GM12878 (cell line): ENCODE measurements around the gene MSI2. TPM values are rescaled to one million over a fixed set of nuclear protein-coding genes. Genes with fewer than 3 reads are reported as not detected.

ENCODE experiments used
- ATAC-seq: fragments of 200-7000 bp; cut with Tn5 transposase; 3 replicates; pipeline ENCODE4 v1.9.1; 2020; ENCODE audit warnings: mild to moderate bottlenecking, moderate library complexity
- BruUV-seq: library from RNA; stranded (reverse); fragments of 400-500 nt; replicated peaks from 2 replicates; lab custom pipeline; 2021; lab: Mats Ljungman, UMichigan
- CTCF ChIA-PET: fragments of 300-600 bp; sonication (Branson Sonifier 250); formaldehyde crosslinking; extraction: SDS; loops from one replicate; lab custom pipeline; 2021; ENCODE audit warnings: inconsistent platforms; lab: Yijun Ruan, JAX
- POLR2A ChIA-PET: fragments of 350-600 bp; formaldehyde crosslinking; extraction: SDS; loops from one replicate; lab custom pipeline; 2021; ENCODE audit warnings: inconsistent platforms; lab: Charles Lee
- RAD21 ChIA-PET: fragments of 300-600 bp; sonication (Branson Sonifier 250); formaldehyde crosslinking; loops from one replicate; lab custom pipeline; 2023; ENCODE audit warnings: antibody characterized with exemption; ENCODE audit not compliant: unreplicated experiment; lab: Charles Lee
- SMC1A ChIA-PET: fragments of 300-600 bp; sonication (Branson Sonifier 250); formaldehyde crosslinking; loops from one replicate; lab custom pipeline; 2023; ENCODE audit not compliant: unreplicated experiment, uncharacterized antibody; lab: Charles Lee
- DNase-seq: peaks from one replicate; pipeline ENCODE4 v3.0.0-alpha.2; 2011; ENCODE audit warnings: low read depth, low spot score
- FAIRE-seq: peaks from 3 replicates; lab custom pipeline; 2011; peaks lifted over from hg19 to GRCh38; lab: Jason Lieb, UNC
- H2AFZ ChIP-seq: 2 replicates; pipeline ENCODE4 v1.6.0; 2011; ENCODE audit warnings: low read depth, low read length, control low read depth; ENCODE audit not compliant: control insufficient read depth
- H3K27ac ChIP-seq: 2 replicates; pipeline ENCODE4 v1.5.1; 2011; ENCODE audit warnings: control low read depth; ENCODE audit not compliant: control insufficient read depth, insufficient read depth
- H3K27me3 ChIP-seq, 2 experiments: replicated peaks in 1 of 2; 2 replicates each; pipeline versions ENCODE4 v1.6.0 to v1.6.1; 2011; ENCODE audit warnings: low read length in 1 of 2; ENCODE audit not compliant: control insufficient read depth in 2 of 2, insufficient read depth in 2 of 2
- H3K36me3 ChIP-seq, 2 experiments: 2 replicates each; pipeline ENCODE4 v1.5.1; 2011; ENCODE audit warnings: low read length in 1 of 2; ENCODE audit not compliant: control insufficient read depth in 2 of 2, insufficient read depth in 2 of 2
- H3K4me1 ChIP-seq: 2 replicates; pipeline ENCODE4 v1.6.1; 2011; ENCODE audit warnings: mild to moderate bottlenecking, low read length, moderate library complexity, mixed read lengths; ENCODE audit not compliant: control insufficient read depth, insufficient read depth
- H3K4me2 ChIP-seq: 2 replicates; pipeline ENCODE4 v1.6.0; 2011; ENCODE audit warnings: control low read depth; ENCODE audit not compliant: control insufficient read depth, insufficient read depth
- H3K4me3 ChIP-seq: fragments of 200-600 bp; sonication (generic); 2 replicates; pipeline ENCODE4 v1.5.1; 2016
- H3K79me2 ChIP-seq: 2 replicates; pipeline ENCODE4 v1.6.0; 2011; ENCODE audit warnings: low read length; ENCODE audit not compliant: control insufficient read depth, insufficient read depth
- H3K9ac ChIP-seq: 2 replicates; pipeline ENCODE4 v1.8.0; 2011; ENCODE audit warnings: low read length, control low read depth, mixed read lengths; ENCODE audit not compliant: control insufficient read depth, insufficient read depth
- H3K9me3 ChIP-seq: replicated peaks from 3 replicates; pipeline ENCODE4 v1.5.1; 2011; ENCODE audit warnings: mild to moderate bottlenecking, low read length; ENCODE audit not compliant: control insufficient read depth, insufficient read depth
- H4K20me1 ChIP-seq: 2 replicates; pipeline ENCODE4 v1.6.0; 2011; ENCODE audit not compliant: control insufficient read depth, insufficient read depth
- CREM ChIP-seq: IDR thresholded peaks from 2 replicates; pipeline ENCODE4 v1.6.1; 2014; ENCODE audit warnings: antibody characterized with exemption, low read depth
- EED ChIP-seq: sonication (generic); IDR thresholded peaks from 2 replicates; pipeline ENCODE4 v1.6.1; 2016; ENCODE audit warnings: antibody characterized with exemption, low read depth
- EP300 ChIP-seq, 2 experiments: fragments of 150-350 bp in 1 of 2; IDR thresholded peaks; 2 replicates each; pipeline ENCODE4 v1.6.1; 2011 to 2012; ENCODE audit warnings: low read depth in 2 of 2, low read length in 2 of 2, borderline replicate concordance in 1 of 2, improper control_type of control experiment in 1 of 2, inconsistent platforms in 1 of 2; ENCODE audit not compliant: control insufficient read depth in 1 of 2
- FOXM1 ChIP-seq: IDR thresholded peaks from 2 replicates; pipeline ENCODE4 v1.6.1; 2012; ENCODE audit warnings: low read depth, mild to moderate bottlenecking, inconsistent platforms, low read length, moderate library complexity
- HCFC1 ChIP-seq: fragments of 150-350 bp; IDR thresholded peaks from 2 replicates; pipeline ENCODE4 v1.6.1; 2014; ENCODE audit warnings: low read length
- HDGF ChIP-seq: fragments of 450-650 bp; IDR thresholded peaks from 2 replicates; pipeline ENCODE4 v1.6.1; 2016; ENCODE audit warnings: antibody characterized with exemption
- LARP7 ChIP-seq: fragments of 450-650 bp; IDR thresholded peaks from 2 replicates; pipeline ENCODE4 v1.6.1; 2017; ENCODE audit warnings: mild to moderate bottlenecking
- MEF2B ChIP-seq: fragments of 450-650 bp; IDR thresholded peaks from 2 replicates; pipeline ENCODE4 v1.6.1; 2018; ENCODE audit warnings: mild to moderate bottlenecking, moderate library complexity; ENCODE audit not compliant: partially characterized antibody, poor library complexity, severe bottlenecking
- NFYA ChIP-seq: IDR thresholded peaks from 2 replicates; pipeline ENCODE4 v1.6.1; 2011; ENCODE audit warnings: low read depth, mild to moderate bottlenecking, low read length, improper control_type of control experiment, borderline replicate concordance
- RAD51 ChIP-seq: fragments of 450-650 bp; IDR thresholded peaks from 2 replicates; pipeline ENCODE4 v1.6.1; 2016; ENCODE audit warnings: moderate library complexity, mild to moderate bottlenecking, inconsistent platforms
- TCF7 ChIP-seq: IDR thresholded peaks from 2 replicates; pipeline ENCODE4 v1.6.1; 2014; ENCODE audit warnings: antibody characterized with exemption, borderline replicate concordance
- YBX1 ChIP-seq: fragments of 450-650 bp; IDR thresholded peaks from 2 replicates; pipeline ENCODE4 v1.6.1; 2016; ENCODE audit warnings: antibody characterized with exemption
- WGBS: methylation state at CpG from one replicate; pipeline ENCODE4 v1.1.6; 2016; ENCODE audit warnings: low lambda C conversion rate; ENCODE audit not compliant: insufficient replicate concordance, insufficient coverage; ENCODE audit errors: missing lambda C conversion rate; 5-methylcytosine and 5-hydroxymethylcytosine counted together
- in situ Hi-C: fragments of 300-500 bp; cut with MboI; formaldehyde crosslinking; loops from 9 replicates; pipeline ENCODE4 v1.14.3; 2018; ENCODE audit warnings: mixed read lengths
- intact Hi-C: fragments of 100-400 bp; cut with micrococcal nuclease; formaldehyde crosslinking; loops from one replicate; pipeline ENCODE4 v1.14.2; 2022; ENCODE audit not compliant: unreplicated experiment
- polyA plus RNA-seq, 11 experiments: library from polyadenylated mRNA; depleted of rRNA in 4 of 11; unstranded in 6 of 11; stranded (reverse) in 5 of 11; fragments of >200 nt; fragmentation: Nextera tagmentation in 4 of 11; fragmentation: Illumina TruSeq in 1 of 11; extraction: Ambion mirVana in 4 of 11; extraction: Trizol in 1 of 11; gene quantifications; 1 replicate in 1 of 11; 2 replicates in 10 of 11; pipeline versions ENCODE4 v1.2.1 to v1.2.3, GENCODE V29; 2011 to 2016; ENCODE audit warnings: inconsistent platforms in 2 of 11, missing spikeins in 2 of 11, low read depth in 1 of 11
- total RNA-seq, 4 experiments: library from RNA; depleted of rRNA in 3 of 4; stranded (reverse); fragments of >200 nt in 3 of 4; fragmentation: Illumina TruSeq in 1 of 4; extraction: Trizol in 1 of 4; gene quantifications; 2 replicates each; pipeline versions ENCODE4 v1.2.1 to v1.2.3, GENCODE V29; 2013 to 2021
- TF ChIP-seq, protein P1 (sequence below): fragments of 450-650 bp; IDR thresholded peaks from 2 replicates; pipeline ENCODE4 v1.6.1; 2016; ENCODE audit warnings: mild to moderate bottlenecking, moderate library complexity, borderline replicate concordance
- TF ChIP-seq, protein P2 (sequence below): IDR thresholded peaks from 2 replicates; pipeline ENCODE4 v1.6.1; 2012; ENCODE audit warnings: low read depth, low read length, improper control_type of control experiment
- TF ChIP-seq, protein P3 (sequence below): IDR thresholded peaks from 2 replicates; pipeline ENCODE4 v1.6.1; 2012; ENCODE audit warnings: low read length, inconsistent platforms

MSI2 gene
- total and polyA plus RNA-seq, 10 of the 15 experiments (the other 5 are each of a cell fraction or from before 2014, with no cell fraction given) = 6.1 to 76.1 (median 42.0) TPM

DNA sequence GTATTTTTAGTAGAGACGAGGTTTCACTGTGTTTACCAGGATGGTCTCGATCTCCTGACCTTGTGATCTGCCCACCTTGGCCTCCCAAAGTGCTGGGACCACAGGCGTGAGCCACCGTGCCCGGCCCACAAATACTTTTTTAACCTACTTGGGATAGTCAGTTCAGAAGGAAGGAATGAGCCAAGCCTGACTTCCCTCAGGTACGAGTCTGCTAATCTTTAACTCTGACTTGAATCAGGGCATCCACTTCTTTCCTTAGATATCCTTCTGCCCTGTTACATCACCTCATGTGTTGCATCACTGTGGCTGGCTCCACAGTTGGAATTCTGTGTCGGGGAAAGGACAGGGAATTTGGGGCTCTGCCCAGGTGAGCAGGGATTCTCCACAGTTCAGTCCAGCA lies 120.8 kb downstream of the MSI2 start:
- 93% methylated on average over 7 of the region's 7 CpGs for WGBS
- no TSS peak for BruUV-seq
- intact Hi-C loops = no loop called here
- SMC1A ChIA-PET = interaction anchor here (1.0 to 1.4 kb wide), 2 partner anchors 9 to 10 kb away, joined by 3 read pairs; no protein-coding TSS in a partner anchor
- FAIRE-seq = no peak
- Histone ChIP-seq H4K20me1 (no peaks in the 10 kb centered on the region), H3K4me1 (no peaks in the 10 kb centered on the region), H3K9me3 (peaks cover 5% of the 10 kb centered on the region; the same call in 2 of the 3 replicates), H3K36me3 (peaks cover 0 to 4% of the 10 kb centered on the region in 2 experiments; a peak in 2 of 4 replicates), H2AFZ (no peak overlapping the region), H3K27me3 (no peaks in the 10 kb centered on the region), H3K79me2 (no peaks in the 10 kb centered on the region), H3K4me3 (no peak overlapping the region), H3K9ac (no peak overlapping the region), H3K4me2 (no peak overlapping the region), H3K27ac (no peak overlapping the region)
- in situ Hi-C loops = no loop called here
- CTCF ChIA-PET = no interaction called here
- POLR2A ChIA-PET = no interaction called here
- no peak for TF ChIP-seq TCF7
- no peak for TF ChIP-seq RAD51
- TF ChIP-seq YBX1 = no peak
- TF ChIP-seq FOXM1 = no peak
- TF ChIP-seq, protein P1, sequence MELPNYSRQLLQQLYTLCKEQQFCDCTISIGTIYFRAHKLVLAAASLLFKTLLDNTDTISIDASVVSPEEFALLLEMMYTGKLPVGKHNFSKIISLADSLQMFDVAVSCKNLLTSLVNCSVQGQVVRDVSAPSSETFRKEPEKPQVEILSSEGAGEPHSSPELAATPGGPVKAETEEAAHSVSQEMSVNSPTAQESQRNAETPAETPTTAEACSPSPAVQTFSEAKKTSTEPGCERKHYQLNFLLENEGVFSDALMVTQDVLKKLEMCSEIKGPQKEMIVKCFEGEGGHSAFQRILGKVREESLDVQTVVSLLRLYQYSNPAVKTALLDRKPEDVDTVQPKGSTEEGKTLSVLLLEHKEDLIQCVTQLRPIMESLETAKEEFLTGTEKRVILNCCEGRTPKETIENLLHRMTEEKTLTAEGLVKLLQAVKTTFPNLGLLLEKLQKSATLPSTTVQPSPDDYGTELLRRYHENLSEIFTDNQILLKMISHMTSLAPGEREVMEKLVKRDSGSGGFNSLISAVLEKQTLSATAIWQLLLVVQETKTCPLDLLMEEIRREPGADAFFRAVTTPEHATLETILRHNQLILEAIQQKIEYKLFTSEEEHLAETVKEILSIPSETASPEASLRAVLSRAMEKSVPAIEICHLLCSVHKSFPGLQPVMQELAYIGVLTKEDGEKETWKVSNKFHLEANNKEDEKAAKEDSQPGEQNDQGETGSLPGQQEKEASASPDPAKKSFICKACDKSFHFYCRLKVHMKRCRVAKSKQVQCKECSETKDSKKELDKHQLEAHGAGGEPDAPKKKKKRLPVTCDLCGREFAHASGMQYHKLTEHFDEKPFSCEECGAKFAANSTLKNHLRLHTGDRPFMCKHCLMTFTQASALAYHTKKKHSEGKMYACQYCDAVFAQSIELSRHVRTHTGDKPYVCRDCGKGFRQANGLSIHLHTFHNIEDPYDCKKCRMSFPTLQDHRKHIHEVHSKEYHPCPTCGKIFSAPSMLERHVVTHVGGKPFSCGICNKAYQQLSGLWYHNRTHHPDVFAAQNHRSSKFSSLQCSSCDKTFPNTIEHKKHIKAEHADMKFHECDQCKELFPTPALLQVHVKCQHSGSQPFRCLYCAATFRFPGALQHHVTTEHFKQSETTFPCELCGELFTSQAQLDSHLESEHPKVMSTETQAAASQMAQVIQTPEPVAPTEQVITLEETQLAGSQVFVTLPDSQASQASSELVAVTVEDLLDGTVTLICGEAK = no peak
- TF ChIP-seq HDGF = no peak
- TF ChIP-seq HCFC1 = no peak
- TF ChIP-seq, protein P2, sequence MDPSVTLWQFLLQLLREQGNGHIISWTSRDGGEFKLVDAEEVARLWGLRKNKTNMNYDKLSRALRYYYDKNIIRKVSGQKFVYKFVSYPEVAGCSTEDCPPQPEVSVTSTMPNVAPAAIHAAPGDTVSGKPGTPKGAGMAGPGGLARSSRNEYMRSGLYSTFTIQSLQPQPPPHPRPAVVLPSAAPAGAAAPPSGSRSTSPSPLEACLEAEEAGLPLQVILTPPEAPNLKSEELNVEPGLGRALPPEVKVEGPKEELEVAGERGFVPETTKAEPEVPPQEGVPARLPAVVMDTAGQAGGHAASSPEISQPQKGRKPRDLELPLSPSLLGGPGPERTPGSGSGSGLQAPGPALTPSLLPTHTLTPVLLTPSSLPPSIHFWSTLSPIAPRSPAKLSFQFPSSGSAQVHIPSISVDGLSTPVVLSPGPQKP = no peak
- TF ChIP-seq NFYA = no peak
- TF ChIP-seq, protein P3, sequence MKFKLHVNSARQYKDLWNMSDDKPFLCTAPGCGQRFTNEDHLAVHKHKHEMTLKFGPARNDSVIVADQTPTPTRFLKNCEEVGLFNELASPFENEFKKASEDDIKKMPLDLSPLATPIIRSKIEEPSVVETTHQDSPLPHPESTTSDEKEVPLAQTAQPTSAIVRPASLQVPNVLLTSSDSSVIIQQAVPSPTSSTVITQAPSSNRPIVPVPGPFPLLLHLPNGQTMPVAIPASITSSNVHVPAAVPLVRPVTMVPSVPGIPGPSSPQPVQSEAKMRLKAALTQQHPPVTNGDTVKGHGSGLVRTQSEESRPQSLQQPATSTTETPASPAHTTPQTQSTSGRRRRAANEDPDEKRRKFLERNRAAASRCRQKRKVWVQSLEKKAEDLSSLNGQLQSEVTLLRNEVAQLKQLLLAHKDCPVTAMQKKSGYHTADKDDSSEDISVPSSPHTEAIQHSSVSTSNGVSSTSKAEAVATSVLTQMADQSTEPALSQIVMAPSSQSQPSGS = no peak
- TF ChIP-seq EED = no peak
- TF ChIP-seq CREM = no peak
- TF ChIP-seq MEF2B = no peak
- TF ChIP-seq EP300 (IDR thresholded peaks at IDR 0.05; ENCODE audit: borderline replicate concordance in 1 of 2, control insufficient read depth in 1 of 2, low read depth in 2 of 2, low read length in 2 of 2) = no peak
- no peak for TF ChIP-seq LARP7
- RAD21 ChIA-PET = interaction anchor here (1.0 kb wide), 1 partner anchor 63 kb away, joined by 3 read pairs; no protein-coding TSS in a partner anchor
- ATAC-seq = no peak
- DNase-seq = no peak
